SK-N-SH (cell line): ENCODE data around the gene AGO1. TPM values are rescaled to one million over a fixed set of nuclear protein-coding genes. Genes with fewer than 3 reads are reported as not detected.

Experiments used
- CTCF ChIA-PET: fragments of 300-600, 350-600 bp; formaldehyde crosslinking; extraction: SDS; loops from one replicate; lab custom pipeline; 2021; lab: Yijun Ruan, JAX
- POLR2A ChIA-PET: fragments of 350-600 bp; sonication (Branson Sonifier 250); formaldehyde crosslinking; extraction: SDS; loops from one replicate; lab custom pipeline; 2020; ENCODE audit warnings: antibody characterized with exemption, inconsistent platforms; lab: Yijun Ruan, JAX
- DNase-seq: peaks from one replicate; pipeline ENCODE4 v3.0.0; 2012
- H2AFZ ChIP-seq: fragments of 200-600 bp; sonication (generic); 2 replicates; pipeline ENCODE4 v1.8.1; 2016; ENCODE audit warnings: antibody characterized with exemption, mild to moderate bottlenecking, low read depth
- H3F3A ChIP-seq: fragments of 200-600 bp; sonication (generic); replicated peaks from 2 replicates; pipeline ENCODE3; 2016; ENCODE audit warnings: antibody characterized with exemption, mild to moderate bottlenecking; ENCODE audit not compliant: insufficient read depth
- H3K27ac ChIP-seq, 2 experiments: fragments of 200-500 bp in 1 of 2; fragments of 200-600 bp in 1 of 2; sonication (Bioruptor generic) in 1 of 2; sonication (generic), shearing (Covaris generic) in 1 of 2; 2 replicates each; pipeline versions ENCODE4 v1.5.1 to v1.6.1; 2014 to 2016; ENCODE audit warnings: low read depth in 2 of 2, inconsistent platforms in 1 of 2, low read length in 1 of 2, mild to moderate bottlenecking in 1 of 2, mixed read lengths in 1 of 2
- H3K27me3 ChIP-seq: fragments of 200-600 bp; sonication (generic), shearing (Covaris generic); 2 replicates; pipeline ENCODE4 v1.6.1; 2016; ENCODE audit warnings: mixed run types; ENCODE audit not compliant: insufficient read depth
- H3K36me3 ChIP-seq, 2 experiments: fragments of 200-500 bp in 1 of 2; fragments of 200-600 bp in 1 of 2; sonication (Bioruptor generic) in 1 of 2; sonication (generic) in 1 of 2; replicated peaks in 1 of 2; 2 replicates each; pipeline versions ENCODE3 to v1.5.1; 2014 to 2016; ENCODE audit warnings: low read length in 1 of 2, mild to moderate bottlenecking in 1 of 2; ENCODE audit not compliant: insufficient read depth in 2 of 2, control insufficient read depth in 1 of 2
- H3K4me1 ChIP-seq, 2 experiments: fragments of 200-500 bp in 1 of 2; fragments of 200-600 bp in 1 of 2; sonication (Bioruptor generic) in 1 of 2; sonication (generic), shearing (Covaris generic) in 1 of 2; 2 replicates each; pipeline versions ENCODE4 v1.5.1 to v1.6.1; 2014 to 2016; ENCODE audit warnings: low read depth in 1 of 2, low read length in 1 of 2, mixed run types in 1 of 2; ENCODE audit not compliant: insufficient read depth in 2 of 2, control insufficient read depth in 1 of 2
- H3K4me2 ChIP-seq: fragments of 200-600 bp; sonication (generic), shearing (Covaris generic); 2 replicates; pipeline ENCODE4 v1.6.1; 2017; ENCODE audit warnings: mixed run types
- H3K4me3 ChIP-seq, 2 experiments: fragments of 200-500 bp in 1 of 2; fragments of 200-600 bp in 1 of 2; sonication (Bioruptor generic) in 1 of 2; sonication (generic), shearing (Covaris generic) in 1 of 2; 2 replicates each; pipeline versions ENCODE4 v1.5.1 to v1.8.1; 2014 to 2016; ENCODE audit warnings: low read depth in 2 of 2, inconsistent platforms in 1 of 2, low read length in 1 of 2, mild to moderate bottlenecking in 1 of 2, mixed read lengths in 1 of 2, moderate library complexity in 1 of 2
- H3K79me2 ChIP-seq: fragments of 200-600 bp; sonication (generic); 2 replicates; pipeline ENCODE4 v1.8.1; 2017; ENCODE audit warnings: mild to moderate bottlenecking; ENCODE audit not compliant: insufficient read depth
- H3K9ac ChIP-seq: fragments of 200-600 bp; sonication (generic); 2 replicates; pipeline ENCODE4 v1.6.1; 2017; ENCODE audit warnings: mixed run types
- H3K9me2 ChIP-seq: fragments of 200-600 bp; sonication (generic); 2 replicates; pipeline ENCODE4 v1.6.1; 2017; ENCODE audit warnings: mixed run types
- H3K9me3 ChIP-seq: fragments of 200-600 bp; sonication (generic); 2 replicates; pipeline ENCODE4 v1.6.1; 2017; ENCODE audit warnings: mixed run types, mild to moderate bottlenecking, moderate library complexity
- H4K20me1 ChIP-seq: fragments of 200-600 bp; sonication (generic); 2 replicates; pipeline ENCODE4 v1.6.1; 2017; ENCODE audit warnings: mild to moderate bottlenecking, mixed run types; ENCODE audit not compliant: insufficient read depth
- CHD2 ChIP-seq: fragments of 150-350 bp; IDR thresholded peaks from 2 replicates; pipeline ENCODE4 v1.6.1; 2018; ENCODE audit warnings: low read length; ENCODE audit not compliant: partially characterized antibody
- ELF1 ChIP-seq: IDR thresholded peaks from 2 replicates; pipeline ENCODE4 v1.4.0; 2012
- EP300 ChIP-seq, 2 experiments: IDR thresholded peaks; 2 replicates each; pipeline versions ENCODE4 v1.4.0 to v1.6.1; 2012; ENCODE audit warnings: borderline replicate concordance in 1 of 2, low read depth in 1 of 2, low read length in 1 of 2
- EZH2phosphoT487 ChIP-seq: fragments of 200-600 bp; sonication (generic); IDR thresholded peaks from 2 replicates; pipeline ENCODE4 v1.6.1; 2017; ENCODE audit warnings: low read depth, mixed run types, mild to moderate bottlenecking, antibody characterized with exemption, moderate library complexity, borderline replicate concordance
- FOSL2 ChIP-seq: IDR thresholded peaks from 2 replicates; pipeline ENCODE4 v1.4.0; 2012; ENCODE audit warnings: low read depth, mild to moderate bottlenecking, moderate library complexity, borderline replicate concordance
- FOXJ3 ChIP-seq: sonication (generic); formaldehyde crosslinking; IDR thresholded peaks from 2 replicates; pipeline ENCODE4 v1.5.1; 2020; ENCODE audit warnings: mild to moderate bottlenecking, missing genetic modification reagents
- FOXM1 ChIP-seq: IDR thresholded peaks from 2 replicates; pipeline ENCODE4 v1.4.0; 2012; ENCODE audit warnings: low read depth, mild to moderate bottlenecking
- GATA2 ChIP-seq: sonication (generic); formaldehyde crosslinking; IDR thresholded peaks from 2 replicates; pipeline ENCODE4 v1.5.0; 2020; ENCODE audit warnings: mild to moderate bottlenecking, missing genetic modification reagents
- MEF2A ChIP-seq: IDR thresholded peaks from 2 replicates; pipeline ENCODE4 v1.4.0; 2012; ENCODE audit warnings: low read depth, borderline replicate concordance
- MXI1 ChIP-seq: IDR thresholded peaks from 2 replicates; pipeline ENCODE4 v1.6.1; 2012; ENCODE audit warnings: mild to moderate bottlenecking, low read depth, low read length, improper control_type of control experiment
- NFIC ChIP-seq: IDR thresholded peaks from 2 replicates; pipeline ENCODE4 v1.4.0; 2012; ENCODE audit warnings: borderline replicate concordance
- NRF1 ChIP-seq: IDR thresholded peaks from 2 replicates; pipeline ENCODE4 v1.6.1; 2012; ENCODE audit warnings: low read depth, mild to moderate bottlenecking, low read length
- RCOR1 ChIP-seq: fragments of 150-350 bp; IDR thresholded peaks from 2 replicates; pipeline ENCODE4 v1.6.1; 2017; ENCODE audit warnings: antibody characterized with exemption, low read length
- RFX5 ChIP-seq: IDR thresholded peaks from 2 replicates; pipeline ENCODE4 v1.6.1; 2012; ENCODE audit warnings: mild to moderate bottlenecking, improper control_type of control experiment, low read length
- SIN3A ChIP-seq: IDR thresholded peaks from 2 replicates; pipeline ENCODE4 v1.6.1; 2012; ENCODE audit warnings: low read depth, mild to moderate bottlenecking, low read length, moderate library complexity, borderline replicate concordance
- TAF1 ChIP-seq: IDR thresholded peaks from 2 replicates; pipeline ENCODE4 v1.6.1; 2012; ENCODE audit warnings: low read depth, mild to moderate bottlenecking, low read length, moderate library complexity, borderline replicate concordance
- TCF12 ChIP-seq: IDR thresholded peaks from 2 replicates; pipeline ENCODE4 v1.4.0; 2012
- TEAD4 ChIP-seq: IDR thresholded peaks from 2 replicates; pipeline ENCODE4 v1.4.0; 2012; ENCODE audit warnings: mild to moderate bottlenecking, borderline replicate concordance; ENCODE audit not compliant: insufficient read depth
- YY1 ChIP-seq: IDR thresholded peaks from 2 replicates; pipeline ENCODE4 v1.4.0; 2012; ENCODE audit warnings: low read depth, mild to moderate bottlenecking
- WGBS: methylation state at CpG from one replicate; pipeline ENCODE4 v1.1.6; 2017; ENCODE audit warnings: low lambda C conversion rate; 5-methylcytosine and 5-hydroxymethylcytosine counted together
- polyA plus RNA-seq, 3 experiments: library from polyadenylated mRNA; depleted of rRNA; stranded (reverse); fragments of >200 nt; gene quantifications; 2 replicates each; pipeline ENCODE4 v1.2.3, GENCODE V29; 2012
- TF ChIP-seq, protein P1 (sequence below): fragments of 150-350 bp; IDR thresholded peaks from 2 replicates; pipeline ENCODE4 v1.6.1; 2016; ENCODE audit warnings: mild to moderate bottlenecking, low read depth, low read length
- TF ChIP-seq, protein P2 (sequence below): IDR thresholded peaks from 2 replicates; pipeline ENCODE4; 2012
- TF ChIP-seq, protein P3 (sequence below): IDR thresholded peaks from 2 replicates; pipeline ENCODE4 v1.4.0; 2012; ENCODE audit warnings: low read depth, borderline replicate concordance

Gene AGO1
- polyA plus RNA-seq, 1 of the 3 experiments (the other 2 are of a cell fraction): 7.8 TPM

- H3K27ac ChIP-seq: no peak overlapping the region
- TF ChIP-seq, protein P1, sequence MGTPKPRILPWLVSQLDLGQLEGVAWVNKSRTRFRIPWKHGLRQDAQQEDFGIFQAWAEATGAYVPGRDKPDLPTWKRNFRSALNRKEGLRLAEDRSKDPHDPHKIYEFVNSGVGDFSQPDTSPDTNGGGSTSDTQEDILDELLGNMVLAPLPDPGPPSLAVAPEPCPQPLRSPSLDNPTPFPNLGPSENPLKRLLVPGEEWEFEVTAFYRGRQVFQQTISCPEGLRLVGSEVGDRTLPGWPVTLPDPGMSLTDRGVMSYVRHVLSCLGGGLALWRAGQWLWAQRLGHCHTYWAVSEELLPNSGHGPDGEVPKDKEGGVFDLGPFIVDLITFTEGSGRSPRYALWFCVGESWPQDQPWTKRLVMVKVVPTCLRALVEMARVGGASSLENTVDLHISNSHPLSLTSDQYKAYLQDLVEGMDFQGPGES: no peak
- TF ChIP-seq NFIC (no peak), GATA2 (no peak), YY1 (no peak), SIN3A (no peak), TEAD4 (no peak), FOXM1 (no peak), NRF1 (no peak), ELF1 (no peak), RFX5 (no peak), TCF12 (no peak), MEF2A (no peak), FOSL2 (no peak), EZH2phosphoT487 (no peak)
- TF ChIP-seq, protein P2, sequence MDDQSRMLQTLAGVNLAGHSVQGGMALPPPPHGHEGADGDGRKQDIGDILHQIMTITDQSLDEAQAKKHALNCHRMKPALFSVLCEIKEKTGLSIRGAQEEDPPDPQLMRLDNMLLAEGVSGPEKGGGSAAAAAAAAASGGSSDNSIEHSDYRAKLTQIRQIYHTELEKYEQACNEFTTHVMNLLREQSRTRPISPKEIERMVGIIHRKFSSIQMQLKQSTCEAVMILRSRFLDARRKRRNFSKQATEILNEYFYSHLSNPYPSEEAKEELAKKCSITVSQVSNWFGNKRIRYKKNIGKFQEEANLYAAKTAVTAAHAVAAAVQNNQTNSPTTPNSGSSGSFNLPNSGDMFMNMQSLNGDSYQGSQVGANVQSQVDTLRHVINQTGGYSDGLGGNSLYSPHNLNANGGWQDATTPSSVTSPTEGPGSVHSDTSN: no peak
- no peaks in the 10 kb centered on the region for H3K4me1 ChIP-seq
- H3K9me2 ChIP-seq: no peaks in the 10 kb centered on the region
- 64% methylated on average over 3 of the region's 3 CpGs for WGBS
- no peaks in the 10 kb centered on the region for H3K9me3 ChIP-seq
- no peaks in the 10 kb centered on the region for H3K79me2 ChIP-seq
- DNase-seq: no peak
- no peaks in the 10 kb centered on the region for H3K27me3 ChIP-seq
- no peaks in the 10 kb centered on the region for H3K36me3 ChIP-seq
- H3F3A ChIP-seq: no peaks in the 10 kb centered on the region
- H3K4me3 ChIP-seq: no peak overlapping the region
- H3K9ac ChIP-seq: no peak overlapping the region
- no peak overlapping the region for H2AFZ ChIP-seq
- CTCF ChIA-PET: interaction anchor here (1.6 to 4.9 kb wide), 2 partner anchors 11 to 18 kb away, joined by 3 to 26 read pairs; partner anchors contain the start of gene AGO1
- H3K4me2 ChIP-seq: no peak overlapping the region
- POLR2A ChIA-PET: no interaction called here
- H4K20me1 ChIP-seq: no peaks in the 10 kb centered on the region
These were observed 19.0 kb upstream of the AGO1 start for GRCh38 chr1:35863881-35864625.

GRCh38 chr1:35864813-35865212 is 18.2 kb upstream of the AGO1 start:
- H3K79me2 ChIP-seq: no peaks in the 10 kb centered on the region
- no peak overlapping the region for H3K4me3 ChIP-seq
- H3K27ac ChIP-seq: no peak overlapping the region
- H3K4me2 ChIP-seq: no peak overlapping the region
- no peak for TF ChIP-seq FOXJ3 (CRISPR knock-in tag)
- TF ChIP-seq MXI1: no peak
- no peak for TF ChIP-seq EP300 (IDR thresholded peaks at IDR 0.05; ENCODE audit: borderline replicate concordance in 1 of 2, low read depth in 1 of 2, low read length in 1 of 2)
- TF ChIP-seq YY1: no peak
- TF ChIP-seq, protein P3, sequence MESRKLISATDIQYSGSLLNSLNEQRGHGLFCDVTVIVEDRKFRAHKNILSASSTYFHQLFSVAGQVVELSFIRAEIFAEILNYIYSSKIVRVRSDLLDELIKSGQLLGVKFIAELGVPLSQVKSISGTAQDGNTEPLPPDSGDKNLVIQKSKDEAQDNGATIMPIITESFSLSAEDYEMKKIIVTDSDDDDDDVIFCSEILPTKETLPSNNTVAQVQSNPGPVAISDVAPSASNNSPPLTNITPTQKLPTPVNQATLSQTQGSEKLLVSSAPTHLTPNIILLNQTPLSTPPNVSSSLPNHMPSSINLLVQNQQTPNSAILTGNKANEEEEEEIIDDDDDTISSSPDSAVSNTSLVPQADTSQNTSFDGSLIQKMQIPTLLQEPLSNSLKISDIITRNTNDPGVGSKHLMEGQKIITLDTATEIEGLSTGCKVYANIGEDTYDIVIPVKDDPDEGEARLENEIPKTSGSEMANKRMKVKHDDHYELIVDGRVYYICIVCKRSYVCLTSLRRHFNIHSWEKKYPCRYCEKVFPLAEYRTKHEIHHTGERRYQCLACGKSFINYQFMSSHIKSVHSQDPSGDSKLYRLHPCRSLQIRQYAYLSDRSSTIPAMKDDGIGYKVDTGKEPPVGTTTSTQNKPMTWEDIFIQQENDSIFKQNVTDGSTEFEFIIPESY: no peak
- TF ChIP-seq CHD2: no peak
- no peak for TF ChIP-seq NFIC
- no peak for TF ChIP-seq RCOR1
- no peak for TF ChIP-seq TEAD4
- no peak for TF ChIP-seq TAF1
- TF ChIP-seq, all 33 proteins: peak for 0
- no peaks in the 10 kb centered on the region for H3K9me2 ChIP-seq
- WGBS: 90% methylated on average over 5 of the region's 5 CpGs
- no peaks in the 10 kb centered on the region for H3K27me3 ChIP-seq
- no peaks in the 10 kb centered on the region for H3F3A ChIP-seq
- H3K9ac ChIP-seq: no peak overlapping the region
- H4K20me1 ChIP-seq: no peaks in the 10 kb centered on the region
- DNase-seq: no peak
- no peaks in the 10 kb centered on the region for H3K4me1 ChIP-seq
- no peaks in the 10 kb centered on the region for H3K36me3 ChIP-seq
- H3K9me3 ChIP-seq: no peaks in the 10 kb centered on the region
- ChIA-PET CTCF (interaction anchor here (1.2 kb wide), 1 partner anchor 18 kb away, joined by 3 read pairs; no protein-coding TSS in a partner anchor), POLR2A (no interaction called here)
- no peak overlapping the region for H2AFZ ChIP-seq
